Fibroblast of gingiva (primary cell): ENCODE measurements around the gene LRP1B.
A peak's percentile ranks its signal among the peaks of the same experiment; 100 is the strongest.

Source experiments
- DNase-seq: peaks from one replicate; pipeline ENCODE4 v3.0.0-alpha.2; 2011; ENCODE audit warnings: low read depth

The LRP1B gene

GRCh38 chr2:140539242-140539875 is 1591.5 kb downstream of the LRP1B start:
- peak; percentile 73 for DNase-seq

GRCh38 chr2:140529706-140530105 is 1601.1 kb downstream of the LRP1B start:
- peak; percentile 60 for DNase-seq

- no peak for DNase-seq
Observed at GRCh38 chr2:140528982-140529381, 1601.8 kb downstream of the LRP1B start.

DNA sequence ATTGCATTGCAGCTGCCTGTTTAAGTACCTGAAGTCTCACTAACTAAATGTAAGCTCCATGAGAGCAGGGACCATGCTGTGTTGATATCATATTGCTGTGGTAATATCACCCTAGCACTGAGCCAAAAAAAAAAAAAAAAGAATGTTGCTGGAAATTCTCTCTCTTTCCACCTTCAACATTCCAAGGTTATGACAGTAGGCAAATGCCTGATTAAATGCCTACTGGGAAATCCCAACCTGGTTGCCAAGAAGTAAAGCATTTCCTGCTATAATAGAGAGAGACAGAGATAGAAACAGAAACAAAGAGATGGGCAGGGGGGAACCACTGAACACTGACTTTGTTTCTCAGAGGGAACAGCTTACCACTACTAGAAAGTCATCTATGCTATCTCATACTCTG is 1604.2 kb downstream of the LRP1B start:
- no peak for DNase-seq

DNA sequence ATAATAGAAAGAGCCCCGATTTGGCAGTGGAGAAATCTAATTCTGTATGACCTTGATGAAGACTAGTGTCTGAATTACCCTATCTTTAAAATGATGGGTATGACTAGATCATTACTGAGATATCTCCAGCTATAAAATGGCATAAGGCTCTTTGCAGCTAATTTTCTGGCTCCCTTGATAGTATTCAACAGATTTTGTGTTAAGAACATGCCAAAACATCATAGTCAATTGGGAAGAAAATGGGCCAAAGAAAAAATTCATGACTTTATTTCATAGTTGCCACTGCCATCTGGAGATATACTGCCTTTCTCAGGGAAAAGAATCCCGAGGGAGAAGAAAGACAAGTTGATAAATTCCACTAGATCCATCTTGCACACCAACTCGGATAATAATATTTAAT is 1618.7 kb downstream of the LRP1B start:
- no peak for DNase-seq

- no peak for DNase-seq
Observed at GRCh38 chr2:140509765-140510164, 1621.1 kb downstream of the LRP1B start.

GRCh38 chr2:140508756-140509155 is 1622.1 kb downstream of the LRP1B start:
- no peak for DNase-seq

DNA sequence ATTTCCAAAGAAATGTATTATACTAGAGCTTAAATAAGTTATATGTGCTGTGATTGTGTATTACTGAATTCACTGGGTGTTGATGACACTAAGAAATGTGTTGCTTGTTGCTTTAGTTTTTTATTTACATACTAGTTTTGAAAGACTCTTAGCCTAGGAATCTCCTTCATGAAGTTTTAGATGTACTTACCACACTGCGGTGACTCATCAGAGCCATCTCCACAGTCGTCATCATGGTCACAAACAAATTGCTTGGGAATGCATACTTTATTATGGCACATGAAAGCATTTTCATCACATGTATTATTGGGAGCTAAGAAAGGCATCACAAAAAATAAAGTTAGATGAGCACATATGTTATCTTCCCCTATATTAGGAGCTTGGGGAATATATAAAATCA is 1624.2 kb downstream of the LRP1B start:
- DNase-seq, result peak; percentile 91

GRCh38 chr2:140504601-140505000 is 1626.2 kb downstream of the LRP1B start:
- no peak for DNase-seq

- peak; percentile 92 for DNase-seq
Observed at GRCh38 chr2:140502951-140503630, 1627.7 kb downstream of the LRP1B start.

- DNase-seq, result no peak
Observed at GRCh38 chr2:140498360-140498759, 1632.5 kb downstream of the LRP1B start.

- no peak for DNase-seq
Observed at GRCh38 chr2:140496714-140497113, 1634.1 kb downstream of the LRP1B start.

DNA sequence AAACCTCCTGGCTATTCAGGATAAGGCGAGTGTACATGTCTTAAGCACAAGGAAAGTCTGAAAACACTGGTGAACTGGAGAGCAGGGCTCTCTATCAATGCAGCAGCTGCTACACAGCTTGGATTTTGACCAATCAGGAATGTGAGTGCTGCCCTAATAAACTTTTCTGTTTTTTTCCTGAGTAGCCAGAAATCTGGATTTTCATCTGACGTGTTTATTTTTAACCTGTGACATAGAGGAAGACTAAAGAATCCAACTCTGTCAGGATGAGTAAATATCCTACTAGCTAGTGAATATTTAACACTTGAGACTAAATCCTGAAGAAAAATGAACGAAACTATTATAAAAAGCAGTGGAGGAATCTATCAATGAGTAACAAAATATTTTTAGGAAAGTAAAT is 1638.9 kb downstream of the LRP1B start:
- no peak for DNase-seq

DNA sequence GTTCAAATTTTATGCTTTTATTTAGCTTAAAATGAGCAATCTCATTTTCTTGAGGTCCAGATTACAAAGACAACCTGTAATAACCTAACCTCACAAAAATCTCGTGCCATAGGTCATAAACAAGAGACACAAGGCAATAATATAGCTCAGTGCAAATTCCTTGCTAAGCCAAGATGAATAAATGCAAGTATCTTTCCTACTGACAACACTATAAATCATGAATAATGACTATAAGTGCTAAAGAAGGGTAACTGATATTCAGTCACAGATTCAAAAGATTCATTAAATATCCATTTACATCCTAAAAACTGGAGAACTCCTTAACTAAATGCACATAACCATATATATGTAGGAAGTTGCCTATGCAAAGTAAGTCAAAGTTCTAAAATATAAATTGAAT is 1641.6 kb downstream of the LRP1B start:
- no peak for DNase-seq

- peak; percentile 16 for DNase-seq
Observed at GRCh38 chr2:140481136-140481535, 1649.7 kb downstream of the LRP1B start.

- DNase-seq, result no peak
Observed at GRCh38 chr2:140473851-140474250, 1657.0 kb downstream of the LRP1B start.

DNA sequence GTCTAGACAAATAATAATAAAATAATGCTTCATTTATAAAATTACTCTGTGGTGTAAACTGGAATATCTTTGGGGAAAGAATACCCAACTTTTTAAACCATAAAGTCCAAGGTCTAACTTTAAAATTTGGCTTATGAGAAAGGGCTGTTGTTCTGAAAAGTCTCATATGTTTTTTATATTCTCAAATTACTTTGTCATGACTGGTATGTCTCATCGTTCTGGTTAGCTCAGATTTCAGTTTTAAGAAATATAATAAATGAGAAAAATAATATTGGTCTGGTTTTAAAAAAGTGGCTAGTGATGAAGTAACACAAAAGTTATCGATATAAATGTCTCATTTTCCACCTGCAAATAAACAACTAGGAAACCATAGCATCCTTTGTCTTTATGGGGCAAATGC is 1658.1 kb downstream of the LRP1B start:
- DNase-seq, result peak; percentile 39

GRCh38 chr2:140465301-140465700 is 1665.5 kb downstream of the LRP1B start:
- DNase-seq, result no peak

DNA sequence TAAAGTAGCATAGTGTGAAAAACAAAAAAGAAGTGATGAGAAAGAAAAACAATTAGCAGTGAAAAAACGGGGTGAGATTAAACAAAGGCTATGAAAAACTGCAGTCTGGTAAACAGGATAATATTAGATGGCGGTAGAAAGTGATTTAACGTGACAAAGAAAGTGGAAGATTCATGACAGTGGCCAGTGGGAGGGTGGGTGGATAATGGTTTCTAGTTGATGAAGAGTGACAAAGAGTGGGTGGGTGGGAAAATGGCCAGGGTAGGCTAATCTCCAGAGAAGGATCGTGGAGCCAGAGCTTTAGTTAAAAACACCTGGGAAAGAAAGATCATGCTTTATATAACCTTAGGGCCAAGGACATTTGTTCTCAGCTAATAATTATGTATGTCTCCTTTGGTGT is 1667.8 kb downstream of the LRP1B start:
- DNase-seq, result no peak

- no peak for DNase-seq
Observed at GRCh38 chr2:140457483-140457882, 1673.3 kb downstream of the LRP1B start.

- DNase-seq, result no peak
Observed at GRCh38 chr2:140455315-140455714, 1675.5 kb downstream of the LRP1B start.

- peak; percentile 58 for DNase-seq
Observed at GRCh38 chr2:140454717-140455116, 1676.1 kb downstream of the LRP1B start.

DNA sequence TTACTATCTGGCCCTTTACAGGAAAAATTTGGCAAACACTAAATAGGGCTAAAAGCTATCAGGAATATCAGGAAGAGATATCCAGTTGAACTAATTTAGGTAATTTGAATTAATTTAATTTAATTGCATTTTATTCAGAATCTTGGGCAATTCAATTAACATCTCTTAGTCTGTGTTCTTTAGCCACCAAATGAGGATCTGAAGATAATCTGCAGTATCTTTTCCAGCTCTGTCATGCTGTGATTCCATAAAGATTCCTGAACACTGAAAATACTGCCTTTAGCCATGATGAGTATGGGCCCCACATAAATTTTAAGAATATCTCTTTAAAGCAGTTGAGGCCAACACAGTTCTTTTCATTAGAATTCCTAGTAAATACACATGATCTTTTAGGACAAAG is 1679.5 kb downstream of the LRP1B start:
- DNase-seq, result no peak

- no peak for DNase-seq
Observed at GRCh38 chr2:140442319-140442718, 1688.5 kb downstream of the LRP1B start.
